HFFc6 (cell line): Measurements from ENCODE around the gene SLC35F5. TPM values are rescaled to one million over a fixed set of nuclear protein-coding genes. Genes with fewer than 3 reads are reported as not detected.
"Not testable (repeated sequence)": the region's sequence is repeated elsewhere in the genome, so short reads cannot be mapped to it uniquely, and the experiment has no call there.

Experiments
- DNase-seq: peaks from one replicate; pipeline ENCODE4 v3.0.0-alpha.2; 2018
- H3K27ac Mint-ChIP-seq: 2 replicates; pipeline ENCODE4 v1.8.0; 2020; ENCODE audit warnings: mild to moderate bottlenecking, mixed read lengths
- H3K27me3 Mint-ChIP-seq: 2 replicates; pipeline ENCODE4 v1.8.0; 2021; ENCODE audit warnings: mild to moderate bottlenecking, moderate library complexity, mixed read lengths; ENCODE audit not compliant: insufficient read depth
- H3K36me3 Mint-ChIP-seq: 2 replicates; pipeline ENCODE4 v1.8.0; 2021; ENCODE audit warnings: low read depth, mixed read lengths
- H3K4me1 Mint-ChIP-seq: 2 replicates; pipeline ENCODE4 v1.8.0; 2020; ENCODE audit warnings: low read depth, mixed read lengths
- H3K4me3 Mint-ChIP-seq: 2 replicates; pipeline ENCODE4 v1.8.0; 2020; ENCODE audit warnings: mild to moderate bottlenecking, moderate library complexity, mixed read lengths
- H3K9me3 Mint-ChIP-seq: 2 replicates; pipeline ENCODE4 v1.8.0; 2020; ENCODE audit warnings: mild to moderate bottlenecking, mixed read lengths
- total RNA-seq, 6 experiments: library from RNA; stranded (reverse); fragmentation: NEBNext Ultra II Directional; extraction: Animal tissue kit (Norgen Biotek cat#: 25700); gene quantifications; 2 replicates in 1 of 6; 3 replicates in 5 of 6; pipeline ENCODE4 v1.2.3, GENCODE V29; 2021
- TF ChIP-seq, protein P1 (sequence below): fragments of 200-600 bp; sonication (generic); IDR thresholded peaks from 2 replicates; pipeline ENCODE4 v1.5.0; 2021; ENCODE audit warnings: antibody characterized with exemption, mild to moderate bottlenecking

The SLC35F5 gene
- total RNA-seq, 6 experiments from 2014 or later = 104 to 151 (median 119) TPM

DNA sequence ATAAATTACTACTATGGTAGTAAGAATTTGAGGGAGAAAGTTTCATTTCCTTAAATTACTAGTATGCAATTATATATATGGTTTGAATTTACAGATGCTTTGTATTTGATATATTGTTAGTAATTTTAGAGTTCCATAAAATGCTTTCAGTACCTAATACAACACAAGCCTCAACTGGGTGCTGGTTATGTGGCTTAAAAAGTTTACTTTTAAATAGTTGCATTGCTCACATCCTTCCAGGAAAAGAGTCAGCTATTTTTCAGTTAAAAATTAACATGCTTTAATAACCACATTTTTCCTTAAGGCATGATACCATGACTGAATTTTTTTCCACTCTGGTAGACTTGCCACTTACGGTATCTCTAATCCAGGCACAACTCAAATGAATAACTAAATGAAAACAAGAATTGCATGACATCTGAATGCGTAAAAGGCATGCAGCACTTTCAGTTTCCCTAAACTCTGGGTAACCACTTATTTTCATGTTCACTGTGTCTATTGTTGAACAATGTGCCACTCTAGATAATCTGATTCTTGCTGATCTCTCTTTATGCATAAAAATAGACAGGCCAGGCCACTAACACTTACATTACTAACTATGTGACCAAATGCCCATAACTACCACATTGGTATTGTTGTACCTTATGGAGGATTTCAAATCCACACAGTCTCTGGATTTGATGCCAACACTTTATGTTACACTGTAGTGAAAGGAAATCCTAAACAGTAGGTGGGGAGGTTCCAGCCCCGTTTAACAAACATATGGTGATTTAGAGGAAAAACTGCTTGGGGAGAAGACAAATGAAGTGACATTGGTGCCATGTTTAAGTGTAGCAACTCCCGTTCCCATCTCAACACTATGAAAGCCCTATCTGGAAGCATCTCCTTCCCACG is 35.5 kb upstream of the SLC35F5 start:
- no peaks in the 10 kb centered on the region for H3K27me3 Mint-ChIP-seq
- DNase-seq = peak; percentile 64
- peaks cover 54% of the 10 kb centered on the region for H3K4me1 Mint-ChIP-seq
- H3K9me3 Mint-ChIP-seq = no peaks in the 10 kb centered on the region
- no peaks in the 10 kb centered on the region for H3K36me3 Mint-ChIP-seq
- TF ChIP-seq, protein P1, sequence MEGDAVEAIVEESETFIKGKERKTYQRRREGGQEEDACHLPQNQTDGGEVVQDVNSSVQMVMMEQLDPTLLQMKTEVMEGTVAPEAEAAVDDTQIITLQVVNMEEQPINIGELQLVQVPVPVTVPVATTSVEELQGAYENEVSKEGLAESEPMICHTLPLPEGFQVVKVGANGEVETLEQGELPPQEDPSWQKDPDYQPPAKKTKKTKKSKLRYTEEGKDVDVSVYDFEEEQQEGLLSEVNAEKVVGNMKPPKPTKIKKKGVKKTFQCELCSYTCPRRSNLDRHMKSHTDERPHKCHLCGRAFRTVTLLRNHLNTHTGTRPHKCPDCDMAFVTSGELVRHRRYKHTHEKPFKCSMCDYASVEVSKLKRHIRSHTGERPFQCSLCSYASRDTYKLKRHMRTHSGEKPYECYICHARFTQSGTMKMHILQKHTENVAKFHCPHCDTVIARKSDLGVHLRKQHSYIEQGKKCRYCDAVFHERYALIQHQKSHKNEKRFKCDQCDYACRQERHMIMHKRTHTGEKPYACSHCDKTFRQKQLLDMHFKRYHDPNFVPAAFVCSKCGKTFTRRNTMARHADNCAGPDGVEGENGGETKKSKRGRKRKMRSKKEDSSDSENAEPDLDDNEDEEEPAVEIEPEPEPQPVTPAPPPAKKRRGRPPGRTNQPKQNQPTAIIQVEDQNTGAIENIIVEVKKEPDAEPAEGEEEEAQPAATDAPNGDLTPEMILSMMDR = no peak
- peak overlapping the region; percentile 74 for H3K4me3 Mint-ChIP-seq
- peak overlapping the region; percentile 76 for H3K27ac Mint-ChIP-seq

- H3K36me3 Mint-ChIP-seq = no peaks in the 10 kb centered on the region
- H3K4me1 Mint-ChIP-seq = peaks cover 6% of the 10 kb centered on the region; the same call in 1 of the 2 replicates
- no peak for DNase-seq
- TF ChIP-seq, protein P1 = no peak
- no peaks in the 10 kb centered on the region for H3K27me3 Mint-ChIP-seq
- H3K9me3 Mint-ChIP-seq = no peaks in the 10 kb centered on the region
- no peak overlapping the region for H3K4me3 Mint-ChIP-seq
- no peak overlapping the region for H3K27ac Mint-ChIP-seq
Observed at GRCh38 chr2:113784823-113785744, 28.6 kb upstream of the SLC35F5 start.

- Mint-ChIP-seq H3K4me3 (no peak overlapping the region), H3K36me3 (no peaks in the 10 kb centered on the region), H3K27ac (no peak overlapping the region), H3K9me3 (no peaks in the 10 kb centered on the region), H3K27me3 (peaks cover 2% of the 10 kb centered on the region; the same call in 1 of the 2 replicates), H3K4me1 (peaks cover 6% of the 10 kb centered on the region; the same call in 1 of the 2 replicates)
- TF ChIP-seq, protein P1 = no peak
- DNase-seq = no peak
Observed at GRCh38 chr2:113780472-113780871, 24.0 kb upstream of the SLC35F5 start.

DNA sequence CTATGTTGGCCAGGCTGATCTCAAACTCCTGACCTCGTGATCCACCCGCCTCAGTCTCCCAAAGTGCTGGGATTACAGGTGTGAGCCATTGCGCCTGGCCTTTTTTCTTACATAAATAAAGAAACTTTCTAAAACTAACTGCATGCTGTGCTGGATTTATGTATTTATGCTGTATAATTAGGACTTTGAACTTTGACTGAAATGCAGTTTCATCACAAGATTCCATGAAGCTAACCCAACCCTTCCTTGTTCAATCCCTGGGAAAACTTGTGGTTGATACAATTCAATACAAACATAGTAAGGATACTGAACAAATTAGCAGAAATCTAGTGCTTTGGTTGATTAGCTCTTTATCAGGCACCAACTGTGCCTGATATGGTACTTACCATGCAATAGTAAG is 20.9 kb upstream of the SLC35F5 start:
- Mint-ChIP-seq H3K27me3 (peaks cover 2% of the 10 kb centered on the region; the same call in 1 of the 2 replicates), H3K4me1 (peaks cover 6% of the 10 kb centered on the region; the same call in 1 of the 2 replicates), H3K36me3 (no peaks in the 10 kb centered on the region), H3K27ac (no peak overlapping the region), H3K9me3 (no peaks in the 10 kb centered on the region), H3K4me3 (no peak overlapping the region)
- TF ChIP-seq, protein P1 = no peak
- DNase-seq = no peak

- H3K36me3 Mint-ChIP-seq = no peaks in the 10 kb centered on the region
- peaks cover 6% of the 10 kb centered on the region; the same call in 1 of the 2 replicates for H3K4me1 Mint-ChIP-seq
- H3K27ac Mint-ChIP-seq = no peak overlapping the region
- DNase-seq = no peak
- TF ChIP-seq, protein P1 = no peak
- no peak overlapping the region for H3K4me3 Mint-ChIP-seq
- no peaks in the 10 kb centered on the region for H3K9me3 Mint-ChIP-seq
- peaks cover 2% of the 10 kb centered on the region; the same call in 1 of the 2 replicates for H3K27me3 Mint-ChIP-seq
Observed at GRCh38 chr2:113776949-113777348, 20.5 kb upstream of the SLC35F5 start.

- H3K36me3 Mint-ChIP-seq, H3K9me3 Mint-ChIP-seq, H3K4me1 Mint-ChIP-seq, H3K27ac Mint-ChIP-seq, H3K4me3 Mint-ChIP-seq, H3K27me3 Mint-ChIP-seq, DNase-seq: not testable (repeated sequence)
Observed at GRCh38 chr2:113774616-113775015, 18.2 kb upstream of the SLC35F5 start.
